Measurements from ENCODE around the gene HTR5A. TPM values are rescaled to one million over a fixed set of nuclear protein-coding genes. Genes with fewer than 3 reads are reported as not detected.

The HTR5A gene
- polyA plus RNA-seq, 4 donors, result 0.04 TPM; not detected in 3

DNA sequence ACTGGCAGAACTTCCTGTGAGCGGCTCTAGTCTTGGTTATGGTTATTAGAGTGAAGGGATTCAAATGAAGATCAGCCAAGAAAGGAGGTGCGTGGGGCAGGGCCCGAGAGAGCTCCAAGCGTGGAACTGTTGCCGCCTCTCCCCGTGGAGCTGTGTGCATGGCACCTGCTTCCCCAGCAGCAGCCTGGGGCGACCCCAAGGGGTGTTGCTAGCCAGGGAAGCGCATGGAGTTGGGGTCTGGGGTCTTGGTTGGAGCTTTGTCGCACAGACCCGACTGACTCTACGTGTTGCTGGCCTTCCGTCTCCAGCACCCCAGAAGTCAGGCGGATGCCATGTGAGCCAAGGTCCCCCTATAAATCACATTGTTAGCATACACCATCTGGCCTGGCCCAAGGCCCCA is 61.0 kb downstream of the HTR5A start:
- Histone ChIP-seq H3K27ac (ENCODE audit: low read depth in 1 of 3, low read length in 2 of 3) (no peak overlapping the region), H3K36me3 (ENCODE audit: control insufficient read depth in 3 of 3, insufficient read depth in 2 of 3, low read depth in 1 of 3, low read length in 3 of 3) (no peaks in the 10 kb centered on the region), H3K27me3 (ENCODE audit: control insufficient read depth in 3 of 3, insufficient read depth in 3 of 3, low read length in 3 of 3) (no peaks in the 10 kb centered on the region), H3K4me1 (ENCODE audit: control insufficient read depth in 3 of 3, insufficient read depth in 2 of 3, low read depth in 1 of 3, low read length in 2 of 3) (no peaks in the 10 kb centered on the region), H3K9me3 (ENCODE audit: control insufficient read depth in 2 of 2, insufficient read depth in 1 of 2, low read depth in 1 of 2, low read length in 1 of 2) (no peaks in the 10 kb centered on the region), H3K4me3 (ENCODE audit: low read depth in 1 of 3, low read length in 3 of 3) (no peak overlapping the region)
- DNase-seq (no peak), FAIRE-seq (no peak)
- WGBS, 3 donors, result 86 to 89% (median 87%) methylated on average over 13 of the region's 13 CpGs

DNA sequence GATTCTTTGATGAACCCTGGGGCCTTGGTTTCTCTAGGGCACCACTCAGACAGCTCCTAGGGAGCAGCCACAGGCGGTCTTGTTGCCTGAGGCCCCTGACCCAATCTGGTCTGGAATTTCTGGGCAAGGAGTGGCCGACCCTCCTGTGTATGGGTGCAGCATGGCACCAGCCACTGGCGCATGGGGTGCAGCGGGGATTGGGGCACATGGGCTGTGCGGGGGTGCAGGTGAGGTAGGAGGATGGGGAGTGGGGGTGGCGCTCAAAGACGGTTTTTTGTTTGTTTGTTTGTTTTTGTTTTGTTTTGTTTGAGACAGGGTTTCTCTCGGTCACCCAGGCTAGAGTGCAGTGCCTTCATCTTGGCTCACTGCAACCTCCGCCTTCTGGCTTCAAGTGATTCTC is 62.3 kb downstream of the HTR5A start:
- no peaks in the 10 kb centered on the region for H3K36me3 ChIP-seq (ENCODE audit: control insufficient read depth in 3 of 3, insufficient read depth in 2 of 3, low read depth in 1 of 3, low read length in 3 of 3)
- no peak overlapping the region for H3K27ac ChIP-seq (ENCODE audit: low read depth in 1 of 3, low read length in 2 of 3)
- DNase-seq (no peak), FAIRE-seq (no peak)
- WGBS, 3 donors, result 76 to 86% (median 81%) methylated on average over 9 of the region's 9 CpGs
- no peaks in the 10 kb centered on the region for H3K9me3 ChIP-seq (ENCODE audit: control insufficient read depth in 2 of 2, insufficient read depth in 1 of 2, low read depth in 1 of 2, low read length in 1 of 2)
- no peak overlapping the region for H3K4me3 ChIP-seq (ENCODE audit: low read depth in 1 of 3, low read length in 3 of 3)
- no peaks in the 10 kb centered on the region for H3K27me3 ChIP-seq (ENCODE audit: control insufficient read depth in 3 of 3, insufficient read depth in 3 of 3, low read length in 3 of 3)
- H3K4me1 ChIP-seq (ENCODE audit: control insufficient read depth in 3 of 3, insufficient read depth in 2 of 3, low read depth in 1 of 3, low read length in 2 of 3), result no peaks in the 10 kb centered on the region

DNA sequence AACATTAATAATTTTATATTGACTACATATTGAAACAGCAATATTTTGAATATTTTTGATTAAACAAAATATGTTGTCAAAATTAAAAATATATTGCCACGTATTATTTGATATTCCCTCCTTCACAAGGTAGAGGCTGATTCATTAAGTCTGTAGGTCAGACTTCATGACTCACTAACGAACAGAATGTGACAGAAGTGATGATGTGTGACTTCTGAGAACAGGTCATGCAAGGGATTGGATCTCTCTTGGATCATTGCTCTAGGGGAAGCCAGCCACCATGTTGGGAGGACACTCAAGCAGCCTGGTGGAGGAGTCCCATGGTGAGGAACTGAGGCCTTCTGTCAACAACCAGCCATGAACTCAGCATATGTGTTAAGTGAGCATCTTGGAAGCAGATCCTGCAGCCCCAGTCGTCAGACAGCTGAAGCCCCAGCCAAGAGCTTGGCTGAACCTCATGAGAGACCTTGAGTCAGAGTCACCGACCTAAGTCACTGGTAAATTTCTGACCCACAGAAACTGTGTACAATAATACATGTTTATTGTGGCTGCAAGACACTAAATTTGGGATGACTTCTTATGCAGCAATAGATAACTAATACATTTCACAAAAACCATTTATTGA is 66.6 kb downstream of the HTR5A start:
- Histone ChIP-seq H3K4me1 (ENCODE audit: control insufficient read depth in 3 of 3, insufficient read depth in 2 of 3, low read depth in 1 of 3, low read length in 2 of 3) (no peaks in the 10 kb centered on the region), H3K4me3 (ENCODE audit: low read depth in 1 of 3, low read length in 3 of 3) (no peak overlapping the region), H3K27me3 (ENCODE audit: control insufficient read depth in 3 of 3, insufficient read depth in 3 of 3, low read length in 3 of 3) (no peaks in the 10 kb centered on the region), H3K36me3 (ENCODE audit: control insufficient read depth in 3 of 3, insufficient read depth in 2 of 3, low read depth in 1 of 3, low read length in 3 of 3) (no peaks in the 10 kb centered on the region), H3K9me3 (ENCODE audit: control insufficient read depth in 2 of 2, insufficient read depth in 1 of 2, low read depth in 1 of 2, low read length in 1 of 2) (no peaks in the 10 kb centered on the region), H3K27ac (ENCODE audit: low read depth in 1 of 3, low read length in 2 of 3) (no peak overlapping the region)
- WGBS, 3 donors, result 46 to 65% (median 52%) methylated on average over 4 of the region's 4 CpGs
- DNase-seq (no peak), FAIRE-seq (no peak)

Other genes starting within 250 kb of the HTR5A start
- gene PAXIP1, start 67.2 kb upstream of the HTR5A start, polyA plus RNA-seq, result 10 to 100 TPM in 1 of 4 donors, 1 to 10 TPM in 3; 3.8 to 14.4 (median 6.2) TPM
- 10 to 100 TPM in 2 of 4 donors, 1 to 10 TPM in 2; 5.8 to 70.1 (median 25.7) TPM for gene INSIG1, start 227.6 kb downstream of the HTR5A start, polyA plus RNA-seq

All from small intestine (tissue), 7 donors.